HepG2 (cell line): ENCODE measurements around the gene ZFP69. TPM values are rescaled to one million over a fixed set of nuclear protein-coding genes. Genes with fewer than 3 reads are reported as not detected.

Experiments
- ATF1 ChIP-seq: IDR thresholded peaks from 2 replicates; pipeline ENCODE4 v1.6.1; 2016; ENCODE audit warnings: mild to moderate bottlenecking, control low read depth
- HHEX ChIP-seq: IDR thresholded peaks from 2 replicates; pipeline ENCODE4 v1.6.1; 2016; ENCODE audit warnings: control low read depth
- KAT8 ChIP-seq: IDR thresholded peaks from 2 replicates; pipeline ENCODE4 v1.6.1; 2016; ENCODE audit warnings: missing genetic modification reagents, missing compliant biosample characterization
- KMT2A ChIP-seq: sonication (generic); formaldehyde crosslinking; IDR thresholded peaks from 2 replicates; pipeline ENCODE4 v1.4.0; 2020; ENCODE audit warnings: missing genetic modification reagents
- PITX1 ChIP-seq: sonication (generic); formaldehyde crosslinking; IDR thresholded peaks from 2 replicates; pipeline ENCODE4 v1.5.1; 2020; ENCODE audit warnings: mild to moderate bottlenecking, missing genetic modification reagents
- THYN1 ChIP-seq: sonication (generic); formaldehyde crosslinking; IDR thresholded peaks from 2 replicates; pipeline ENCODE4 v1.8.1; 2023; ENCODE audit warnings: low read depth, mild to moderate bottlenecking, moderate library complexity, missing genetic modification reagents, borderline replicate concordance
- TP53 ChIP-seq: sonication (generic); formaldehyde crosslinking; conservative IDR thresholded peaks from 2 replicates; pipeline ENCODE4 v1.4.0; 2020; ENCODE audit warnings: missing genetic modification reagents
- ZKSCAN8 ChIP-seq: IDR thresholded peaks from 2 replicates; pipeline ENCODE4 v1.6.1; 2016; ENCODE audit warnings: borderline replicate concordance, missing genetic modification reagents, missing compliant biosample characterization
- ZNF12 ChIP-seq: sonication (generic); formaldehyde crosslinking; IDR thresholded peaks from 2 replicates; pipeline ENCODE4 v1.5.0; 2020; ENCODE audit warnings: missing genetic modification reagents
- ZNF317 ChIP-seq: sonication (generic); formaldehyde crosslinking; IDR thresholded peaks from 2 replicates; pipeline ENCODE4 v1.5.0; 2020; ENCODE audit warnings: mild to moderate bottlenecking, missing genetic modification reagents
- ZNF343 ChIP-seq: sonication (generic); formaldehyde crosslinking; IDR thresholded peaks from 2 replicates; pipeline ENCODE4 v1.4.0; 2020; ENCODE audit warnings: mild to moderate bottlenecking, missing genetic modification reagents
- ZNF557 ChIP-seq: sonication (generic); formaldehyde crosslinking; IDR thresholded peaks from 2 replicates; pipeline ENCODE4 v1.4.0; 2020; ENCODE audit warnings: missing genetic modification reagents
- ZNF629 ChIP-seq: sonication (generic); formaldehyde crosslinking; conservative IDR thresholded peaks from 2 replicates; pipeline ENCODE4 v1.5.0; 2020; ENCODE audit warnings: missing genetic modification reagents
- ZNF878 ChIP-seq: sonication (generic); formaldehyde crosslinking; IDR thresholded peaks from 2 replicates; pipeline ENCODE4 v1.8.1; 2023; ENCODE audit warnings: mild to moderate bottlenecking, missing genetic modification reagents, moderate library complexity
- polyA plus RNA-seq, 8 experiments: library from polyadenylated mRNA; depleted of rRNA in 3 of 8; stranded (reverse) in 7 of 8; unstranded in 1 of 8; fragments of >200 nt; fragmentation: Illumina TruSeq in 4 of 8; extraction: Trizol in 4 of 8; gene quantifications; 2 replicates each; pipeline versions ENCODE4 v1.2.1 to v1.2.3, GENCODE V29; 2011 to 2016; ENCODE audit warnings: low read depth in 4 of 8, missing spikeins in 1 of 8, mixed read lengths in 1 of 8; ENCODE audit not compliant: insufficient read depth in 1 of 8
- total RNA-seq, 5 experiments: library from RNA; depleted of rRNA; stranded (reverse); fragments of >200 nt; fragmentation: Illumina TruSeq; extraction: Trizol; gene quantifications; 2 replicates each; pipeline ENCODE4 v1.2.3, GENCODE V29; 2016; ENCODE audit warnings: low read depth in 1 of 5
- TF ChIP-seq, protein P1 (sequence below): sonication (generic); formaldehyde crosslinking; IDR thresholded peaks from 2 replicates; pipeline ENCODE4 v1.4.0; 2020; ENCODE audit warnings: missing genetic modification reagents, mild to moderate bottlenecking, borderline replicate concordance
- TF ChIP-seq, protein P2 (sequence below): sonication (generic); formaldehyde crosslinking; IDR thresholded peaks from 2 replicates; pipeline ENCODE4 v1.9.0; 2021; ENCODE audit warnings: missing genetic modification reagents, borderline replicate concordance
- TF ChIP-seq, protein P3 (sequence below): IDR thresholded peaks from 2 replicates; pipeline ENCODE4 v1.6.1; 2018; ENCODE audit warnings: missing genetic modification reagents
- TF ChIP-seq, protein P4 (sequence below): conservative IDR thresholded peaks from 2 replicates; pipeline ENCODE4 v1.6.1; 2018; ENCODE audit warnings: missing genetic modification reagents
- TF ChIP-seq, protein P5 (sequence below): IDR thresholded peaks from 2 replicates; pipeline ENCODE4 v1.6.1; 2016; ENCODE audit warnings: mild to moderate bottlenecking
- TF ChIP-seq, protein P6 (sequence below): IDR thresholded peaks from 2 replicates; pipeline ENCODE4 v1.6.1; 2016

The ZFP69 gene
- total and polyA plus RNA-seq, 2 of the 13 experiments (the other 11 are each of a cell fraction or from before 2014, with no cell fraction given), result 2.6 to 5.6 TPM

DNA sequence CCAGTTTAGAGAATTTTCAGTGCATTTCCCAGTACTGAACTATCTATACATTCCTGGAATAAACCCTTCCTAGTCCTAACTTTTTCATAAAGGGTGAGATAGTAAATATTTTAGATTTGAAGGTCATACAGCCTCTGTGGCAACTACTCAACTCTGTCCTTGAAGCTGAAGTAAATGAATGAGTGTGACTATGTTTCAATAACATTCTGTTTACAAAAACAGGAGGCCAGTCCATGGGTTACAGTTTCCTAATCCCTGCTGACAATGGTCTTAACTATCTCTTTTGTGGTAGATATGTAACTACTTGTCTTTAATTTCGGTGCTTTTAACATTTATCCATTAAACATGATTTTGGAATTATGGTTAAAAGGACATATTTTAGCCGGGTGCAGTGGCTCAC is 58.6 kb downstream of the ZFP69 start (continued):
- TF ChIP-seq, protein P1, sequence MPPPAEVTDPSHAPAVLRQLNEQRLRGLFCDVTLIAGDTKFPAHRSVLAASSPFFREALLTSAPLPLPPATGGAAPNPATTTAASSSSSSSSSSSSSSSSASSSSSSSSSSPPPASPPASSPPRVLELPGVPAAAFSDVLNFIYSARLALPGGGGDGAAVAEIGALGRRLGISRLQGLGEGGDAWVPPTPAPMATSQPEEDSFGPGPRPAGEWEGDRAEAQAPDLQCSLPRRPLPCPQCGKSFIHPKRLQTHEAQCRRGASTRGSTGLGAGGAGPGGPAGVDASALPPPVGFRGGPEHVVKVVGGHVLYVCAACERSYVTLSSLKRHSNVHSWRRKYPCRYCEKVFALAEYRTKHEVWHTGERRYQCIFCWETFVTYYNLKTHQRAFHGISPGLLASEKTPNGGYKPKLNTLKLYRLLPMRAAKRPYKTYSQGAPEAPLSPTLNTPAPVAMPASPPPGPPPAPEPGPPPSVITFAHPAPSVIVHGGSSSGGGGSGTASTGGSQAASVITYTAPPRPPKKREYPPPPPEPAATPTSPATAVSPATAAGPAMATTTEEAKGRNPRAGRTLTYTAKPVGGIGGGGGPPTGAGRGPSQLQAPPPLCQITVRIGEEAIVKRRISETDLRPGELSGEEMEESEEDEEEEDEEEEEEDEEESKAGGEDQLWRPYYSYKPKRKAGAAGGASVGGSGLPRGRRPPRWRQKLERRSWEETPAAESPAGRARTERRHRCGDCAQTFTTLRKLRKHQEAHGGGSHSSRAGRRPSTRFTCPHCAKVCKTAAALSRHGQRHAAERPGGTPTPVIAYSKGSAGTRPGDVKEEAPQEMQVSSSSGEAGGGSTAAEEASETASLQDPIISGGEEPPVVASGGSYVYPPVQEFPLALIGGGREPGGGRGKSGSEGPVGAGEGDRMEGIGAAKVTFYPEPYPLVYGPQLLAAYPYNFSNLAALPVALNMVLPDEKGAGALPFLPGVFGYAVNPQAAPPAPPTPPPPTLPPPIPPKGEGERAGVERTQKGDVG, result no peak
- TF ChIP-seq, protein P2, sequence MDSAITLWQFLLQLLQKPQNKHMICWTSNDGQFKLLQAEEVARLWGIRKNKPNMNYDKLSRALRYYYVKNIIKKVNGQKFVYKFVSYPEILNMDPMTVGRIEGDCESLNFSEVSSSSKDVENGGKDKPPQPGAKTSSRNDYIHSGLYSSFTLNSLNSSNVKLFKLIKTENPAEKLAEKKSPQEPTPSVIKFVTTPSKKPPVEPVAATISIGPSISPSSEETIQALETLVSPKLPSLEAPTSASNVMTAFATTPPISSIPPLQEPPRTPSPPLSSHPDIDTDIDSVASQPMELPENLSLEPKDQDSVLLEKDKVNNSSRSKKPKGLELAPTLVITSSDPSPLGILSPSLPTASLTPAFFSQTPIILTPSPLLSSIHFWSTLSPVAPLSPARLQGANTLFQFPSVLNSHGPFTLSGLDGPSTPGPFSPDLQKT (CRISPR knock-in tag), result no peak
- TF ChIP-seq PITX1 (CRISPR knock-in tag) (peak; percentile 90), ZNF343 (CRISPR knock-in tag) (no peak), ZNF317 (CRISPR knock-in tag) (peak; percentile 38; the same call in 1 of the 2 replicates), ZNF629 (CRISPR knock-in tag) (no peak), KMT2A (no peak), KAT8 (CRISPR knock-in tag) (0 out of 2 replicates have a peak, but pooled peaks have one; percentile 17), TP53 (no peak), THYN1 (CRISPR knock-in tag) (no peak), ZNF557 (CRISPR knock-in tag) (no peak), ATF1 (CRISPR knock-in tag) (peak; percentile 20; the same call in 1 of the 2 replicates), ZNF878 (CRISPR knock-in tag) (peak; percentile 24; the same call in 1 of the 2 replicates), HHEX (CRISPR knock-in tag) (no peak), ZNF12 (CRISPR knock-in tag) (peak; percentile 69; the same call in 1 of the 2 replicates), ZKSCAN8 (peak; percentile 22; the same call in 1 of the 2 replicates)
- TF ChIP-seq, protein P3, sequence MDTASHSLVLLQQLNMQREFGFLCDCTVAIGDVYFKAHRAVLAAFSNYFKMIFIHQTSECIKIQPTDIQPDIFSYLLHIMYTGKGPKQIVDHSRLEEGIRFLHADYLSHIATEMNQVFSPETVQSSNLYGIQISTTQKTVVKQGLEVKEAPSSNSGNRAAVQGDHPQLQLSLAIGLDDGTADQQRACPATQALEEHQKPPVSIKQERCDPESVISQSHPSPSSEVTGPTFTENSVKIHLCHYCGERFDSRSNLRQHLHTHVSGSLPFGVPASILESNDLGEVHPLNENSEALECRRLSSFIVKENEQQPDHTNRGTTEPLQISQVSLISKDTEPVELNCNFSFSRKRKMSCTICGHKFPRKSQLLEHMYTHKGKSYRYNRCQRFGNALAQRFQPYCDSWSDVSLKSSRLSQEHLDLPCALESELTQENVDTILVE, result 0 out of 2 replicates have a peak, but pooled peaks have one; percentile 30
- TF ChIP-seq, protein P4, sequence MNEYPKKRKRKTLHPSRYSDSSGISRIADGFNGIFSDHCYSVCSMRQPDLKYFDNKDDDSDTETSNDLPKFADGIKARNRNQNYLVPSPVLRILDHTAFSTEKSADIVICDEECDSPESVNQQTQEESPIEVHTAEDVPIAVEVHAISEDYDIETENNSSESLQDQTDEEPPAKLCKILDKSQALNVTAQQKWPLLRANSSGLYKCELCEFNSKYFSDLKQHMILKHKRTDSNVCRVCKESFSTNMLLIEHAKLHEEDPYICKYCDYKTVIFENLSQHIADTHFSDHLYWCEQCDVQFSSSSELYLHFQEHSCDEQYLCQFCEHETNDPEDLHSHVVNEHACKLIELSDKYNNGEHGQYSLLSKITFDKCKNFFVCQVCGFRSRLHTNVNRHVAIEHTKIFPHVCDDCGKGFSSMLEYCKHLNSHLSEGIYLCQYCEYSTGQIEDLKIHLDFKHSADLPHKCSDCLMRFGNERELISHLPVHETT (CRISPR knock-in tag), result no peak
- TF ChIP-seq, protein P5, sequence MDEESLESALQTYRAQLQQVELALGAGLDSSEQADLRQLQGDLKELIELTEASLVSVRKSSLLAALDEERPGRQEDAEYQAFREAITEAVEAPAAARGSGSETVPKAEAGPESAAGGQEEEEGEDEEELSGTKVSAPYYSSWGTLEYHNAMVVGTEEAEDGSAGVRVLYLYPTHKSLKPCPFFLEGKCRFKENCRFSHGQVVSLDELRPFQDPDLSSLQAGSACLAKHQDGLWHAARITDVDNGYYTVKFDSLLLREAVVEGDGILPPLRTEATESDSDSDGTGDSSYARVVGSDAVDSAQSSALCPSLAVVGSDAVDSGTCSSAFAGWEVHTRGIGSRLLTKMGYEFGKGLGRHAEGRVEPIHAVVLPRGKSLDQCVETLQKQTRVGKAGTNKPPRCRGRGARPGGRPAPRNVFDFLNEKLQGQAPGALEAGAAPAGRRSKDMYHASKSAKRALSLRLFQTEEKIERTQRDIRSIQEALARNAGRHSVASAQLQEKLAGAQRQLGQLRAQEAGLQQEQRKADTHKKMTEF (CRISPR knock-in tag), result 0 out of 2 replicates have a peak, but pooled peaks have one; percentile 40
- TF ChIP-seq, protein P6, sequence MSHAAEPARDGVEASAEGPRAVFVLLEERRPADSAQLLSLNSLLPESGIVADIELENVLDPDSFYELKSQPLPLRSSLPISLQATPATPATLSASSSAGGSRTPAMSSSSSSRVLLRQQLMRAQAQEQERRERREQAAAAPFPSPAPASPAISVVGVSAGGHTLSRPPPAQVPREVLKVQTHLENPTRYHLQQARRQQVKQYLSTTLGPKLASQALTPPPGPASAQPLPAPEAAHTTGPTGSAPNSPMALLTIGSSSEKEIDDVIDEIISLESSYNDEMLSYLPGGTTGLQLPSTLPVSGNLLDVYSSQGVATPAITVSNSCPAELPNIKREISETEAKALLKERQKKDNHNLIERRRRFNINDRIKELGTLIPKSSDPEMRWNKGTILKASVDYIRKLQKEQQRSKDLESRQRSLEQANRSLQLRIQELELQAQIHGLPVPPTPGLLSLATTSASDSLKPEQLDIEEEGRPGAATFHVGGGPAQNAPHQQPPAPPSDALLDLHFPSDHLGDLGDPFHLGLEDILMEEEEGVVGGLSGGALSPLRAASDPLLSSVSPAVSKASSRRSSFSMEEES (CRISPR knock-in tag), result peak; percentile 76
